HepG2 (cell line): ENCODE data around the gene TOP3B.

Experiments used
- GABPA ChIP-seq, 2 experiments: IDR thresholded peaks; 2 replicates each; pipeline ENCODE4 v1.6.1; 2011 to 2016; ENCODE audit warnings: low read depth in 2 of 2, low read length in 1 of 2, missing biosample characterization in 1 of 2, missing genetic modification characterization in 1 of 2
- HHEX ChIP-seq: IDR thresholded peaks from 2 replicates; pipeline ENCODE4 v1.6.1; 2016; ENCODE audit warnings: control low read depth
- JUND ChIP-seq: sonication (generic); formaldehyde crosslinking; IDR thresholded peaks from 2 replicates; pipeline ENCODE4 v1.8.0; 2022; ENCODE audit warnings: mild to moderate bottlenecking, missing genetic modification reagents
- TAF1 ChIP-seq: sonication (generic); formaldehyde crosslinking; IDR thresholded peaks from 2 replicates; pipeline ENCODE4 v1.4.0; 2020; ENCODE audit warnings: missing genetic modification reagents
- ZNF282 ChIP-seq: fragments of 450-650 bp; IDR thresholded peaks from 2 replicates; pipeline ENCODE4 v1.6.1; 2018; ENCODE audit not compliant: partially characterized antibody
- ZNF709 ChIP-seq: sonication (generic); formaldehyde crosslinking; IDR thresholded peaks from 2 replicates; pipeline ENCODE4 v1.5.0; 2020; ENCODE audit warnings: mild to moderate bottlenecking, missing genetic modification reagents
- TF ChIP-seq, protein P1 (sequence below): IDR thresholded peaks from 2 replicates; pipeline ENCODE4 v1.6.1; 2016; ENCODE audit warnings: control low read depth
- TF ChIP-seq, protein P2 (sequence below): sonication (generic); formaldehyde crosslinking; IDR thresholded peaks from 2 replicates; pipeline ENCODE4 v1.4.0; 2020; ENCODE audit warnings: missing genetic modification reagents
- TF ChIP-seq, protein P3 (sequence below): IDR thresholded peaks from 2 replicates; pipeline ENCODE4 v1.6.1; 2016; ENCODE audit warnings: low read depth, borderline replicate concordance

DNA sequence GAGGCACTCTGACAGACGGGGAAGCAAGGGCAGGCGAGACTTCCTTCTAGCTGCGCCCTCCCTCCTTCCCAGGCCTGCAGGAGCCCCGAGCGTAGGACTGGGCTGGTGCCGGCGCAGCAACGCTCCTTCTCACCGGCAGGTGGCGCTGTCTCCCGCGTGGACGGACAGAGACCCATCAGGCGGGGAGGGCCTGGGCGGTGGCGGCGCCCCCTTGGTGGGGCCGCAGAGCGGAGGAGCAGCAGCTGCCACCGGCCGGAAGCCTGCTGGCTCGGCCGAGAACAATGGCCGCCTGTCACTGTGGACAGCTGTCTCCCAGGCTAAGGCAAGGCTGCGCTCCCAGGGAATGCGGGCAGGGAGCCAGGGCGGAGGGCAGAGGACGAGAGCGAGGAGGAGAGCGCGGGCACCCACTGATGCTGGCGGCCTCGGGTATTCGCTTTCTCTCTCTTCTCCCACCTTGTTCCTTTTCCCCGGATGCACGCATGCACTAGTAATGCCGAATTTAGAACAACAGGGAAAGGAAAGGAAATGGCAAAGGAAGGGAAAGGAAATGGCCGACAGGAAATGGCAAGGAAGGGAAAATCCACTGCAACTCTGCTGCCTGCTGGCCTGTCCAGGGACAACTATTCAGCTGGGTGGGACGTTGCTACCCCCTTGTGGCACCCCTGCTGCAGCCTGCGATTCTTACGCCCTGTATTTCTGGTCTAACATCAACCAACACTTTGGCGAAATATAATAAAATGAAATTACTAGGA lies 44.3 kb downstream of the TOP3B start:
- TF ChIP-seq JUND (CRISPR knock-in tag) (no peak), HHEX (CRISPR knock-in tag) (0 out of 2 replicates have a peak, but pooled peaks have one; percentile 33), GABPA (IDR thresholded peaks at IDR 0.05; ENCODE audit: low read depth, low read length) (no peak; the same call in none of the 2 replicates), GABPA (CRISPR knock-in tag; IDR thresholded peaks at IDR 0.05; ENCODE audit: low read depth) (peak; percentile 77), TAF1 (CRISPR knock-in tag) (peak; percentile 71), ZNF709 (CRISPR knock-in tag) (peak; percentile 79; the same call in 1 of the 2 replicates), ZNF282 (no peak)
- TF ChIP-seq, protein P1, sequence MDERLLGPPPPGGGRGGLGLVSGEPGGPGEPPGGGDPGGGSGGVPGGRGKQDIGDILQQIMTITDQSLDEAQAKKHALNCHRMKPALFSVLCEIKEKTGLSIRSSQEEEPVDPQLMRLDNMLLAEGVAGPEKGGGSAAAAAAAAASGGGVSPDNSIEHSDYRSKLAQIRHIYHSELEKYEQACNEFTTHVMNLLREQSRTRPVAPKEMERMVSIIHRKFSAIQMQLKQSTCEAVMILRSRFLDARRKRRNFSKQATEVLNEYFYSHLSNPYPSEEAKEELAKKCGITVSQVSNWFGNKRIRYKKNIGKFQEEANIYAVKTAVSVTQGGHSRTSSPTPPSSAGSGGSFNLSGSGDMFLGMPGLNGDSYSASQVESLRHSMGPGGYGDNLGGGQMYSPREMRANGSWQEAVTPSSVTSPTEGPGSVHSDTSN (CRISPR knock-in tag): no peak
- TF ChIP-seq, protein P2, sequence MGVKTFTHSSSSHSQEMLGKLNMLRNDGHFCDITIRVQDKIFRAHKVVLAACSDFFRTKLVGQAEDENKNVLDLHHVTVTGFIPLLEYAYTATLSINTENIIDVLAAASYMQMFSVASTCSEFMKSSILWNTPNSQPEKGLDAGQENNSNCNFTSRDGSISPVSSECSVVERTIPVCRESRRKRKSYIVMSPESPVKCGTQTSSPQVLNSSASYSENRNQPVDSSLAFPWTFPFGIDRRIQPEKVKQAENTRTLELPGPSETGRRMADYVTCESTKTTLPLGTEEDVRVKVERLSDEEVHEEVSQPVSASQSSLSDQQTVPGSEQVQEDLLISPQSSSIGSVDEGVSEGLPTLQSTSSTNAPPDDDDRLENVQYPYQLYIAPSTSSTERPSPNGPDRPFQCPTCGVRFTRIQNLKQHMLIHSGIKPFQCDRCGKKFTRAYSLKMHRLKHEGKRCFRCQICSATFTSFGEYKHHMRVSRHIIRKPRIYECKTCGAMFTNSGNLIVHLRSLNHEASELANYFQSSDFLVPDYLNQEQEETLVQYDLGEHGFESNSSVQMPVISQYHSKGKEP: peak; percentile 23; the same call in 1 of the 2 replicates
- TF ChIP-seq, protein P3, sequence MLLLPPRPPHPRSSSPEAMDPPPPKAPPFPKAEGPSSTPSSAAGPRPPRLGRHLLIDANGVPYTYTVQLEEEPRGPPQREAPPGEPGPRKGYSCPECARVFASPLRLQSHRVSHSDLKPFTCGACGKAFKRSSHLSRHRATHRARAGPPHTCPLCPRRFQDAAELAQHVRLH: peak; percentile 61; the same call in 1 of the 2 replicates
